Vagina (tissue), 2 donors: ENCODE measurements around the gene SFXN4. TPM values are rescaled to one million over a fixed set of nuclear protein-coding genes. Genes with fewer than 3 reads are reported as not detected.
"Not testable (repeated sequence)": the region's sequence is repeated elsewhere in the genome, so short reads cannot be mapped to it uniquely, and the experiment has no call there.

Experiments used
- DNase-seq, 2 donors: peaks; one replicate each; pipeline ENCODE4 v3.0.0-alpha.2; 2017; ENCODE audit errors: extremely low spot score in 2 of 2
- H3K27ac ChIP-seq: fragments of 200-600 bp; sonication (generic); one replicate; pipeline ENCODE4 v1.5.1; 2019
- H3K27me3 ChIP-seq: fragments of 200-600 bp; sonication (generic); one replicate; pipeline ENCODE4 v1.5.1; 2019
- H3K36me3 ChIP-seq, 2 donors: fragments of 200-600 bp; sonication (generic); one replicate each; pipeline ENCODE4 v1.5.1; 2017 to 2019
- H3K4me1 ChIP-seq: fragments of 200-600 bp; sonication (generic); one replicate; pipeline ENCODE4 v1.5.1; 2019
- H3K4me3 ChIP-seq, 2 donors: fragments of 200-600 bp; sonication (generic); 1 replicate in 1 of 2; 2 replicates in 1 of 2; pipeline ENCODE4 v1.5.1; 2016 to 2019
- H3K9me3 ChIP-seq: fragments of 200-600 bp; sonication (generic); one replicate; pipeline ENCODE4 v1.5.1; 2019
- CTCF ChIP-seq, 3 experiments: fragments of 450-650 bp in 2 of 3; fragments of 200-600 bp in 1 of 3; sonication (generic) in 1 of 3; IDR thresholded peaks; one replicate each; pipeline ENCODE4 v1.5.1; 2017 to 2019; ENCODE audit warnings: antibody characterized with exemption in 3 of 3, mild to moderate bottlenecking in 2 of 3, moderate library complexity in 2 of 3
- POLR2A ChIP-seq, 2 donors: fragments of 450-650 bp; IDR thresholded peaks; one replicate each; pipeline ENCODE4 v1.6.1; 2017; ENCODE audit warnings: antibody characterized with exemption in 2 of 2, mild to moderate bottlenecking in 2 of 2, moderate library complexity in 2 of 2
- POLR2AphosphoS5 ChIP-seq, 2 donors: sonication (generic); formaldehyde crosslinking; IDR thresholded peaks; one replicate each; pipeline ENCODE4 v1.9.0; 2017; ENCODE audit warnings: antibody characterized with exemption in 2 of 2, mild to moderate bottlenecking in 2 of 2, low read depth in 1 of 2; ENCODE audit not compliant: insufficient read depth in 1 of 2
- intact Hi-C: fragments of 100-400 bp; cut with DNase I; formaldehyde crosslinking; loops from one replicate; pipeline ENCODE4 v1.15.1; 2023
- total RNA-seq: library from RNA; depleted of rRNA; stranded (reverse); fragments of >200 nt; gene quantifications from one replicate; pipeline ENCODE4 v1.2.3, GENCODE V29; 2016

SFXN4 gene
- total RNA-seq, 1 donor from 2014 or later = 12.3 TPM

- no peaks in the 10 kb centered on the region for H3K4me1 ChIP-seq
- peaks cover 0 to 21% of the 10 kb centered on the region in 2 donors for H3K36me3 ChIP-seq
- intact Hi-C loops = no loop called here
- no peak overlapping the region for H3K4me3 ChIP-seq
- no peak overlapping the region for H3K27ac ChIP-seq
- no peak for TF ChIP-seq POLR2A (IDR thresholded peaks at IDR 0.05)
- TF ChIP-seq POLR2AphosphoS5 (IDR thresholded peaks at IDR 0.05; ENCODE audit: insufficient read depth in 1 of 2, low read depth in 1 of 2) = no peak
- no peak for DNase-seq
- H3K27me3 ChIP-seq = no peaks in the 10 kb centered on the region
- H3K9me3 ChIP-seq = no peaks in the 10 kb centered on the region
Measured at GRCh38 chr10:119140603-119141245, 24.8 kb downstream of the SFXN4 start.

GRCh38 chr10:119139464-119140067 lies 25.9 kb downstream of the SFXN4 start:
- H3K4me3 ChIP-seq = no peak overlapping the region
- intact Hi-C loops = no loop called here
- no peak overlapping the region for H3K27ac ChIP-seq
- H3K36me3 ChIP-seq = peaks cover 0 to 17% of the 10 kb centered on the region in 2 donors
- TF ChIP-seq POLR2AphosphoS5 (IDR thresholded peaks at IDR 0.05; ENCODE audit: insufficient read depth in 1 of 2, low read depth in 1 of 2) = no peak
- TF ChIP-seq CTCF (IDR thresholded peaks at IDR 0.05) = no peak
- TF ChIP-seq POLR2A (IDR thresholded peaks at IDR 0.05) = no peak
- H3K4me1 ChIP-seq = no peaks in the 10 kb centered on the region
- no peaks in the 10 kb centered on the region for H3K27me3 ChIP-seq
- no peak for DNase-seq
- H3K9me3 ChIP-seq = no peaks in the 10 kb centered on the region

GRCh38 chr10:119138346-119139306 lies 26.9 kb downstream of the SFXN4 start:
- Histone ChIP-seq H3K4me3 (no peak overlapping the region), H3K27me3 (no peaks in the 10 kb centered on the region), H3K4me1 (no peaks in the 10 kb centered on the region), H3K9me3 (no peaks in the 10 kb centered on the region), H3K27ac (no peak overlapping the region), H3K36me3 (peaks cover 0 to 19% of the 10 kb centered on the region in 2 donors)
- intact Hi-C loops = no loop called here
- TF ChIP-seq CTCF (IDR thresholded peaks at IDR 0.05) (no peak), POLR2AphosphoS5 (IDR thresholded peaks at IDR 0.05; ENCODE audit: insufficient read depth in 1 of 2, low read depth in 1 of 2) (no peak), POLR2A (IDR thresholded peaks at IDR 0.05) (no peak)
- DNase-seq = no peak

- intact Hi-C loops, DNase-seq: not testable (repeated sequence)
- peaks cover 0 to 23% of the 10 kb centered on the region in 2 donors for H3K36me3 ChIP-seq
Measured at GRCh38 chr10:119137878-119138277, 27.6 kb downstream of the SFXN4 start.

GRCh38 chr10:119136084-119136483 lies 29.4 kb downstream of the SFXN4 start:
- Histone ChIP-seq H3K36me3 (peaks cover 0 to 28% of the 10 kb centered on the region in 2 donors), H3K27ac (no peak overlapping the region)

More at GRCh38 chr10:119137878-119138277, 27.6 kb downstream of the SFXN4 start:
- not testable (repeated sequence) for H3K9me3 ChIP-seq, H3K4me1 ChIP-seq, H3K4me3 ChIP-seq, H3K27ac ChIP-seq, H3K27me3 ChIP-seq

GRCh38 chr10:119135513-119135881 lies 30.0 kb downstream of the SFXN4 start:
- H3K27me3 ChIP-seq = no peaks in the 10 kb centered on the region
- no peaks in the 10 kb centered on the region for H3K9me3 ChIP-seq
- H3K36me3 ChIP-seq = peaks cover 0 to 29% of the 10 kb centered on the region in 2 donors
- no peak overlapping the region for H3K27ac ChIP-seq
- DNase-seq = no peak
- no peaks in the 10 kb centered on the region for H3K4me1 ChIP-seq
- H3K4me3 ChIP-seq = no peak overlapping the region
- intact Hi-C loops = no loop called here
- TF ChIP-seq POLR2A (IDR thresholded peaks at IDR 0.05) = no peak

More at GRCh38 chr10:119136084-119136483, 29.4 kb downstream of the SFXN4 start:
- no peak for TF ChIP-seq POLR2AphosphoS5 (IDR thresholded peaks at IDR 0.05; ENCODE audit: insufficient read depth in 1 of 2, low read depth in 1 of 2)
- intact Hi-C loops = no loop called here
- no peaks in the 10 kb centered on the region for H3K27me3 ChIP-seq
- H3K4me1 ChIP-seq = no peaks in the 10 kb centered on the region
- H3K9me3 ChIP-seq = no peaks in the 10 kb centered on the region
- no peak for DNase-seq
- no peak overlapping the region for H3K4me3 ChIP-seq
